ENCODE measurements around the gene ADH1A.

ADH1A gene

GRCh38 chr4:99264927-99265326 is 25.9 kb downstream of the ADH1A start:
- Histone ChIP-seq H3K4me3 (replicated peaks; ENCODE audit: insufficient read depth, low read length) (no peak overlapping the region), H3K27me3 (ENCODE audit: insufficient read depth, poor library complexity, severe bottlenecking) (no peaks in the 10 kb centered on the region), H3K27ac (replicated peaks) (no peak overlapping the region)
- DNase-seq (ENCODE audit: low read depth in 1 of 2, low spot score in 1 of 2): no peak
- TF ChIP-seq GABPA (IDR thresholded peaks at IDR 0.05; ENCODE audit: low read depth): no peak
- no peak for TF ChIP-seq CTCF (IDR thresholded peaks at IDR 0.05; ENCODE audit: insufficient read depth, low read length)
- no peak for TF ChIP-seq REST (IDR thresholded peaks at IDR 0.05; ENCODE audit: insufficient replicate concordance, low read depth)
- no peak for TF ChIP-seq SPI1 (IDR thresholded peaks at IDR 0.05; ENCODE audit: borderline replicate concordance, low read depth)
- no peak for TF ChIP-seq POLR2AphosphoS5 (IDR thresholded peaks at IDR 0.05; ENCODE audit: low read depth)

GRCh38 chr4:99252746-99253145 is 38.0 kb downstream of the ADH1A start:
- TF ChIP-seq SPI1 (IDR thresholded peaks at IDR 0.05; ENCODE audit: borderline replicate concordance, low read depth): no peak
- no peak for TF ChIP-seq GABPA (IDR thresholded peaks at IDR 0.05; ENCODE audit: low read depth)
- TF ChIP-seq POLR2AphosphoS5 (IDR thresholded peaks at IDR 0.05; ENCODE audit: low read depth): no peak
- no peak for TF ChIP-seq REST (IDR thresholded peaks at IDR 0.05; ENCODE audit: insufficient replicate concordance, low read depth)
- TF ChIP-seq CTCF (IDR thresholded peaks at IDR 0.05; ENCODE audit: insufficient read depth, low read length): no peak
- Histone ChIP-seq H3K27ac (replicated peaks) (no peak overlapping the region), H3K27me3 (ENCODE audit: insufficient read depth, poor library complexity, severe bottlenecking) (no peaks in the 10 kb centered on the region), H3K4me3 (replicated peaks; ENCODE audit: insufficient read depth, low read length) (no peak overlapping the region)
- no peak for DNase-seq (ENCODE audit: low read depth in 1 of 2, low spot score in 1 of 2)

- H3K27me3 ChIP-seq (ENCODE audit: insufficient read depth, poor library complexity, severe bottlenecking): no peaks in the 10 kb centered on the region
- no peak for TF ChIP-seq SPI1 (IDR thresholded peaks at IDR 0.05; ENCODE audit: borderline replicate concordance, low read depth)
- no peak for TF ChIP-seq GABPA (IDR thresholded peaks at IDR 0.05; ENCODE audit: low read depth)
- TF ChIP-seq REST (IDR thresholded peaks at IDR 0.05; ENCODE audit: insufficient replicate concordance, low read depth): no peak
- TF ChIP-seq POLR2AphosphoS5 (IDR thresholded peaks at IDR 0.05; ENCODE audit: low read depth): no peak
- no peak for TF ChIP-seq CTCF (IDR thresholded peaks at IDR 0.05; ENCODE audit: insufficient read depth, low read length)
- no peak for DNase-seq (ENCODE audit: low read depth in 1 of 2, low spot score in 1 of 2)
- H3K4me3 ChIP-seq (replicated peaks; ENCODE audit: insufficient read depth, low read length): no peak overlapping the region
- H3K27ac ChIP-seq (replicated peaks): no peak overlapping the region
Observed at GRCh38 chr4:99248714-99249113, 42.1 kb downstream of the ADH1A start.

All from HL-60 (cell line).